Stimulated activated CD4-positive, alpha-beta T cell treated with anti-CD3 and anti-CD28 coated beads, Interleukin-1b, Interleukin-23, amount 100 ng/mL, for 1 hour (primary cell): ENCODE data around the gene CMTM3.
"Not testable (repeated sequence)": the region's sequence is repeated elsewhere in the genome, so short reads cannot be mapped to it uniquely, and the experiment has no call there.

Experiments
- DNase-seq, 2 donors: peaks; one replicate each; pipeline ENCODE4 v3.0.0-alpha.2; 2020; ENCODE audit warnings: low read depth in 2 of 2

The CMTM3 gene

GRCh38 chr16:66660422-66661209 is 56.1 kb downstream of the CMTM3 start:
- DNase-seq: no peak

DNA sequence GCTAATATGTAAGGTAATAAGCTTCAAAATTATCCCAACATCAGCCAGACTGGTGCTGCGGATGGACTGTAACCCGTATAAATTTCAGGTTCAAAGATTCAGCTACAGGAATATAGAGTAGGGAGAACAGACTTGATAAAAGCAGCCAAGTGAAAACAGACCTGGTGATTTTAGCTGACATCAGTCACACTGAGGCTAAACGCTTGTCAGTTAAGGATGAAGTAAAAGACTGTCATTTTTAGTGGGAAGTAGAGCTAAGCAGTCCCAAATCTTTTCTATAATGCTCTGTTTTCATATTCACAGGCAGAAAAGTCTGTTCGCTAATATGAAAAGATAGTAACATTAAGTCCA is 56.7 kb downstream of the CMTM3 start:
- no peak for DNase-seq

DNA sequence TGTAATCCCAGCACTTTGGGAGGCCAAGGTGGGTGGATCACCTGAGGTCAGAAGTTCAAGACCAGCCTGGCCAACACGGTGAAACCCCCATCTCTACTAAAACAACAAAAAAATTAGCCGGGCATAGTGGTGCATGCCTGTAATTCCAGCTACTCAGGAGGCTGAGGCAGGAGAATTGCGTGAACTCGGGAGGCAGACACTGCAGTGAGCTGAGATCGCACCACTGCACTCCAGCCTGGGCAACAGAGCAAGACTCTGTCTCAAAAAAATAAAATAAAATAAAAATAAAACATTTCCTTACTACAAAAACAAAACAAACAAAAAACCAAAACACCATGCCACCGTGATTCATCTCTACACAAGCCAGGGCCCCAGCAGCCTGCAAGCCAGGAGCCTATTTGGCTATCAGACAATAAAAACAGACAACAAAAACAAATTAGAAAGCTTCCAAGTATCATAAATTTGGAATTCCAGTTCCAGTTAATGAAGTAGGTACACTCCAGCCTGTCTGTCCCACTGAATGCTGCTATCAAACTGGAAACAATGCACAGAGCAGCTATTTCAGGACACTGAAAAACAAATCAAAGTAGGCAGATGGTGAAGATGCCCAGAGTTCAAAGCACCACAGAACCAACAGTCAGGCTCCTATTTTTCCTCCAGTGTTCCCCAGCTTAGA is 57.3 kb downstream of the CMTM3 start:
- DNase-seq: not testable (repeated sequence)

DNA sequence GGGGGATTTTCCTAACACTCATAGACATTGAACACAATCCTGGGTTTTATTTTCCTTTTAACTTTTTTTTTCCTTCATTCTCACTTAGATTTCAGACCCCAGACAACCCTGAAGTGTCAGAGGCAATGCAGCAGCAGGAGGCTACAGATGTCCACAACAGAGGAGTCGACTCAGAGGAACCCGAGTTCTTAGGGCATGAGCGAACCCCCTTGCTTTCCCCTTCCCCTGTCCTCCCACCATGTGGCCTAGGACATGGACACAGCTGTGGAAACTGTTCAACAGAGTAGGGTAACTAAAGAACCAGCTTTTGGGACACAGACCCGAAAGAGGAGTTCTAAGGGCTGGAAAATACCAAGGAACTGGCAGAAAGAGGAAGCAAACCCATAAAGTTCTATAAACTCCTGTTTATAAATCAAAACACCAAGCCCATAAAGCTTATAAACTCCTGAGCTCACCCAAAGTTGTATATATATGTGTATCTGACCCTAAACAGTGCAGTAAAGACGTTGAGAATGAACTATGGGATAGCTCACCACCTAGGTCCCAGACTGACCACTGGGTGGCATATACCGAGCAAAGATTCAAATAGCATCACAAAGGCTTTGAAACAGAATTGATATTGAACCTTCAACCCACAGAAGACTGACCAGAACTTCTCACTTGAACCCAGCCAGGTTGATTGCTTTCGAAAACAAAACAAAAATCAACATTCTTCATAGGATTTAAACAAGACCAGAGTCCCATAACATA is 58.1 kb downstream of the CMTM3 start:
- DNase-seq: no peak
